ENCODE data around the gene SPATA9.

The SPATA9 gene

GRCh38 chr5:95711501-95712346 lies 28.9 kb upstream of the SPATA9 start (continued):
- TF ChIP-seq TSHZ1 (tag by site-specific recombination; IDR thresholded peaks at IDR 0.05; ENCODE audit: borderline replicate concordance) (no peak), ZNF777 (tag by site-specific recombination; IDR thresholded peaks at IDR 0.05; ENCODE audit: borderline replicate concordance) (no peak), ZNF26 (tag by site-specific recombination; IDR thresholded peaks at IDR 0.05) (no peak), ZNF513 (tag by site-specific recombination; IDR thresholded peaks at IDR 0.05) (peak; percentile 87), GFI1B (tag by site-specific recombination; IDR thresholded peaks at IDR 0.05) (no peak), WT1 (tag by site-specific recombination; IDR thresholded peaks at IDR 0.05) (no peak), ZNF701 (tag by site-specific recombination; IDR thresholded peaks at IDR 0.05) (no peak), ZNF121 (tag by site-specific recombination; IDR thresholded peaks at IDR 0.05) (no peak), ZBTB48 (tag by site-specific recombination; IDR thresholded peaks at IDR 0.05) (peak; percentile 93), ZBTB44 (tag by site-specific recombination; IDR thresholded peaks at IDR 0.05) (no peak), YY2 (tag by site-specific recombination; IDR thresholded peaks at IDR 0.05) (peak; percentile 56; the same call in 1 of the 2 replicates), ZNF398 (tag by site-specific recombination; IDR thresholded peaks at IDR 0.05) (no peak), SETDB1 (IDR thresholded peaks at IDR 0.05; ENCODE audit: insufficient read length, low read length) (no peak), SP3 (tag by site-specific recombination; IDR thresholded peaks at IDR 0.05) (peak; percentile 60; the same call in 1 of the 2 replicates), ZNF184 (tag by site-specific recombination; IDR thresholded peaks at IDR 0.05) (no peak), ZBTB17 (tag by site-specific recombination; IDR thresholded peaks at IDR 0.05) (peak; percentile 41; the same call in 1 of the 2 replicates), ZSCAN5A (tag by site-specific recombination; IDR thresholded peaks at IDR 0.05) (0 out of 2 replicates have a peak, but pooled peaks have one; percentile 28), ZXDB (tag by site-specific recombination; IDR thresholded peaks at IDR 0.05) (peak; percentile 47), SCRT2 (tag by site-specific recombination; IDR thresholded peaks at IDR 0.05) (no peak; the same call in 1 of the 2 replicates), ZNF221 (tag by site-specific recombination; IDR thresholded peaks at IDR 0.05; ENCODE audit: borderline replicate concordance) (no peak), ZNF629 (tag by site-specific recombination; IDR thresholded peaks at IDR 0.05) (no peak), ZNF449 (tag by site-specific recombination; IDR thresholded peaks at IDR 0.05) (peak; percentile 22; the same call in 1 of the 2 replicates), OVOL3 (tag by site-specific recombination; IDR thresholded peaks at IDR 0.05) (no peak), ZNF571 (tag by site-specific recombination; IDR thresholded peaks at IDR 0.05) (no peak), ZEB2 (tag by site-specific recombination; IDR thresholded peaks at IDR 0.05) (0 out of 2 replicates have a peak, but pooled peaks have one; percentile 8), ZNF610 (tag by site-specific recombination; IDR thresholded peaks at IDR 0.05; ENCODE audit: borderline replicate concordance) (peak; percentile 7; the same call in 1 of the 2 replicates)
